Measurements from ENCODE around the gene CLEC2D. TPM values are rescaled to one million over a fixed set of nuclear protein-coding genes. Genes with fewer than 3 reads are reported as not detected.
"Not testable (repeated sequence)": the region's sequence is repeated elsewhere in the genome, so short reads cannot be mapped to it uniquely, and the experiment has no call there.

Gene CLEC2D
- total and polyA plus RNA-seq, 4 donors, result 0.16 to 3.7 (median 3.0) TPM

GRCh38 chr12:9674226-9674590 lies 4.7 kb downstream of the CLEC2D start:
- Histone ChIP-seq H3K4me1 (ENCODE audit: control insufficient read depth in 4 of 4, insufficient read depth in 4 of 4, low read length in 3 of 4) (no peaks in the 10 kb centered on the region), H3K36me3 (ENCODE audit: control insufficient read depth in 4 of 4, insufficient read depth in 3 of 4, low read depth in 1 of 4, low read length in 3 of 4) (no peaks in the 10 kb centered on the region), H3K27ac (ENCODE audit: low read depth in 1 of 2, low read length in 2 of 2) (no peak overlapping the region), H3K27me3 (ENCODE audit: control insufficient read depth in 4 of 4, insufficient read depth in 4 of 4, low read length in 3 of 4) (no peaks in the 10 kb centered on the region), H3K9me3 (ENCODE audit: control insufficient read depth in 4 of 4, low read length in 3 of 4) (no peaks in the 10 kb centered on the region), H3K4me3 (ENCODE audit: low read depth in 1 of 3, low read length in 3 of 3) (no peak overlapping the region), H3K9ac (ENCODE audit: low read depth in 1 of 2, low read length in 2 of 2) (no peak overlapping the region)
- no peak for DNase-seq (ENCODE audit: low spot score)
- TF ChIP-seq SP1 (IDR thresholded peaks at IDR 0.05), result no peak
- TF ChIP-seq GABPA (IDR thresholded peaks at IDR 0.05 in 1 of 2, conservative IDR thresholded peaks at IDR 0.05 in 1 of 2), result no peak
- no peak for TF ChIP-seq EGR1 (IDR thresholded peaks at IDR 0.05; ENCODE audit: low read depth in 2 of 2)
- TF ChIP-seq ZBTB33 (IDR thresholded peaks at IDR 0.05), result no peak
- no peak for TF ChIP-seq RXRA (IDR thresholded peaks at IDR 0.05)
- no peak for TF ChIP-seq NR2F2 (IDR thresholded peaks at IDR 0.05)
- TF ChIP-seq HNF4A (conservative IDR thresholded peaks at IDR 0.05), result no peak
- no peak for TF ChIP-seq TAF1 (conservative IDR thresholded peaks at IDR 0.05)
- no peak for TF ChIP-seq HNF4G (IDR thresholded peaks at IDR 0.05)
- TF ChIP-seq FOXA2 (IDR thresholded peaks at IDR 0.05), result no peak
- TF ChIP-seq FOXA1 (IDR thresholded peaks at IDR 0.05), result no peak
- TF ChIP-seq YY1 (IDR thresholded peaks at IDR 0.05), result no peak
- TF ChIP-seq JUND (IDR thresholded peaks at IDR 0.05), result no peak
- WGBS, result 87% methylated on average over 2 of the region's 2 CpGs

- DNase-seq (ENCODE audit: low spot score); H3K9ac ChIP-seq (ENCODE audit: low read depth in 1 of 2, low read length in 2 of 2); H3K27me3 ChIP-seq (ENCODE audit: control insufficient read depth in 4 of 4, insufficient read depth in 4 of 4, low read length in 3 of 4); H3K36me3 ChIP-seq (ENCODE audit: control insufficient read depth in 4 of 4, insufficient read depth in 3 of 4, low read depth in 1 of 4, low read length in 3 of 4); H3K9me3 ChIP-seq (ENCODE audit: control insufficient read depth in 4 of 4, low read length in 3 of 4); H3K4me1 ChIP-seq (ENCODE audit: control insufficient read depth in 4 of 4, insufficient read depth in 4 of 4, low read length in 3 of 4); H3K27ac ChIP-seq (ENCODE audit: low read depth in 1 of 2, low read length in 2 of 2); H3K4me3 ChIP-seq (ENCODE audit: low read depth in 1 of 3, low read length in 3 of 3): not testable (repeated sequence)
- WGBS, result 95% methylated on average over 4 of the region's 4 CpGs
These were observed 13.0 kb downstream of the CLEC2D start for GRCh38 chr12:9682508-9682907.

GRCh38 chr12:9682949-9683348 lies 13.4 kb downstream of the CLEC2D start:
- H3K9me3 ChIP-seq (ENCODE audit: control insufficient read depth in 4 of 4, low read length in 3 of 4); H3K4me3 ChIP-seq (ENCODE audit: low read depth in 1 of 3, low read length in 3 of 3); H3K27me3 ChIP-seq (ENCODE audit: control insufficient read depth in 4 of 4, insufficient read depth in 4 of 4, low read length in 3 of 4); H3K4me1 ChIP-seq (ENCODE audit: control insufficient read depth in 4 of 4, insufficient read depth in 4 of 4, low read length in 3 of 4); DNase-seq (ENCODE audit: low spot score); H3K27ac ChIP-seq (ENCODE audit: low read depth in 1 of 2, low read length in 2 of 2); H3K9ac ChIP-seq (ENCODE audit: low read depth in 1 of 2, low read length in 2 of 2); H3K36me3 ChIP-seq (ENCODE audit: control insufficient read depth in 4 of 4, insufficient read depth in 3 of 4, low read depth in 1 of 4, low read length in 3 of 4): not testable (repeated sequence)
- WGBS, result 93% methylated on average over 2 of the region's 2 CpGs

GRCh38 chr12:9685366-9685765 lies 15.9 kb downstream of the CLEC2D start:
- not testable (repeated sequence) for DNase-seq (ENCODE audit: low spot score); H3K4me3 ChIP-seq (ENCODE audit: low read depth in 1 of 3, low read length in 3 of 3); H3K27ac ChIP-seq (ENCODE audit: low read depth in 1 of 2, low read length in 2 of 2); H3K36me3 ChIP-seq (ENCODE audit: control insufficient read depth in 4 of 4, insufficient read depth in 3 of 4, low read depth in 1 of 4, low read length in 3 of 4); H3K9me3 ChIP-seq (ENCODE audit: control insufficient read depth in 4 of 4, low read length in 3 of 4); H3K27me3 ChIP-seq (ENCODE audit: control insufficient read depth in 4 of 4, insufficient read depth in 4 of 4, low read length in 3 of 4); H3K9ac ChIP-seq (ENCODE audit: low read depth in 1 of 2, low read length in 2 of 2); H3K4me1 ChIP-seq (ENCODE audit: control insufficient read depth in 4 of 4, insufficient read depth in 4 of 4, low read length in 3 of 4)
- WGBS, result 88% methylated on average over 5 of the region's 5 CpGs

Measured in liver (tissue), 9 donors.